Hindlimb muscle (tissue), 1 donor: ENCODE data around the gene SLC39A2. TPM values are rescaled to one million over a fixed set of nuclear protein-coding genes. Genes with fewer than 3 reads are reported as not detected.
"Not testable (repeated sequence)": the region's sequence is repeated elsewhere in the genome, so short reads cannot be mapped to it uniquely, and the experiment has no call there.

Source experiments
- DNase-seq: peaks from one replicate; pipeline ENCODE4 v3.0.0-alpha.2; 2013
- polyA plus RNA-seq: library from polyadenylated mRNA; unstranded; fragments of 120-200 nt; gene quantifications from one replicate; pipeline ENCODE4 v1.2.1, GENCODE V29; 2013; ENCODE audit not compliant: insufficient read length

Gene SLC39A2
- polyA plus RNA-seq = not detected

GRCh38 chr14:20998674-20999366, at the start of gene SLC39A2:
TSS of gene SLC39A2 (plus strand) at chr14:20999293. CDS start at chr14:20999447, 154 bp downstream.
- no peak for DNase-seq

- not testable (repeated sequence) for DNase-seq
These were observed 44.2 kb upstream of the SLC39A2 start, which contains the start of gene RNASE2 for GRCh38 chr14:20954736-20955537. TSS of gene RNASE2 (plus strand) at chr14:20955487. CDS start at chr14:20955772, 285 bp downstream.

GRCh38 chr14:20955538-20955873, 43.6 kb upstream of the SLC39A2 start:
- DNase-seq = not testable (repeated sequence)

- no peak for DNase-seq
These were observed 42.6 kb upstream of the SLC39A2 start for GRCh38 chr14:20956376-20956976.

GRCh38 chr14:20958946-20959345, 40.1 kb upstream of the SLC39A2 start:
- DNase-seq = not testable (repeated sequence)

- DNase-seq = no peak
These were observed 29.8 kb upstream of the SLC39A2 start for GRCh38 chr14:20969336-20969735.

- no peak for DNase-seq
These were observed 28.5 kb upstream of the SLC39A2 start for GRCh38 chr14:20970647-20970982.

GRCh38 chr14:20970983-20971704, 27.9 kb upstream of the SLC39A2 start:
- peak; percentile 84 for DNase-seq

GRCh38 chr14:20971705-20972021, 27.4 kb upstream of the SLC39A2 start:
- no peak for DNase-seq

- DNase-seq = no peak
These were observed 25.6 kb upstream of the SLC39A2 start for GRCh38 chr14:20973501-20973900.

- no peak for DNase-seq
These were observed 22.8 kb upstream of the SLC39A2 start for GRCh38 chr14:20976291-20976690.

- DNase-seq = no peak
These were observed 20.4 kb upstream of the SLC39A2 start for GRCh38 chr14:20978687-20979086.

- no peak for DNase-seq
These were observed 18.2 kb upstream of the SLC39A2 start for GRCh38 chr14:20980906-20981305.

- no peak for DNase-seq
These were observed 16.3 kb upstream of the SLC39A2 start for GRCh38 chr14:20982646-20983369.

- DNase-seq = not testable (repeated sequence)
These were observed 13.4 kb upstream of the SLC39A2 start for GRCh38 chr14:20985650-20986049.

GRCh38 chr14:20986811-20987210, 12.3 kb upstream of the SLC39A2 start:
- DNase-seq = no peak

GRCh38 chr14:20988717-20989470, 10.2 kb upstream of the SLC39A2 start:
- no peak for DNase-seq

- no peak for DNase-seq
These were observed 9.7 kb upstream of the SLC39A2 start for GRCh38 chr14:20989471-20989786.

GRCh38 chr14:20989787-20990600, 9.1 kb upstream of the SLC39A2 start, which contains the start of gene METTL17:
TSS of gene METTL17 (plus strand) at chr14:20989980. CDS start at chr14:20990003, 23 bp downstream.
- DNase-seq = peak; percentile 92

- DNase-seq = no peak
These were observed 2.6 kb upstream of the SLC39A2 start for GRCh38 chr14:20996521-20996920.

GRCh38 chr14:20997115-20997514, 2.0 kb upstream of the SLC39A2 start:
- DNase-seq = no peak
